ENCODE measurements around the gene C16orf87.

GRCh38 chr16:46751381-46751780 is 79.6 kb downstream of the C16orf87 start:
- no peak for TF ChIP-seq CTCF (IDR thresholded peaks at IDR 0.05)
- TF ChIP-seq EZH2 (IDR thresholded peaks at IDR 0.05; ENCODE audit: borderline replicate concordance, insufficient read depth, low read depth, low read length, poor library complexity, severe bottlenecking): no peak

All from B cell (primary cell).